HEK293 (cell line): ENCODE results near the gene ATP6V1B1.

Source experiments
- AEBP2 ChIP-seq: fragments of 450-650 bp; formaldehyde crosslinking; IDR thresholded peaks from 2 replicates; pipeline ENCODE4 v1.5.1; 2016; ENCODE audit warnings: missing biosample characterization, missing genetic modification characterization, borderline replicate concordance
- CTCF ChIP-seq: fragments of 450-650 bp; formaldehyde crosslinking; IDR thresholded peaks from 2 replicates; pipeline ENCODE4 v1.5.1; 2016; ENCODE audit warnings: missing biosample characterization, missing genetic modification characterization
- FEZF1 ChIP-seq: fragments of 450-650 bp; formaldehyde crosslinking; IDR thresholded peaks from 2 replicates; pipeline ENCODE4 v1.5.1; 2016; ENCODE audit warnings: missing biosample characterization, missing genetic modification characterization
- GLIS2 ChIP-seq: fragments of 450-650 bp; formaldehyde crosslinking; IDR thresholded peaks from 2 replicates; pipeline ENCODE4 v1.5.1; 2016; ENCODE audit warnings: missing biosample characterization, missing genetic modification characterization
- ZBTB17 ChIP-seq: fragments of 450-650 bp; formaldehyde crosslinking; IDR thresholded peaks from 2 replicates; pipeline ENCODE4 v1.5.1; 2016; ENCODE audit warnings: missing biosample characterization, missing genetic modification characterization
- ZNF16 ChIP-seq: fragments of 450-650 bp; formaldehyde crosslinking; IDR thresholded peaks from 2 replicates; pipeline ENCODE4 v1.5.1; 2016; ENCODE audit warnings: low read depth, missing biosample characterization, missing genetic modification characterization
- ZNF175 ChIP-seq: fragments of 450-650 bp; formaldehyde crosslinking; IDR thresholded peaks from 2 replicates; pipeline ENCODE4 v1.5.1; 2016; ENCODE audit warnings: missing biosample characterization, missing genetic modification characterization
- ZNF2 ChIP-seq: fragments of 450-650 bp; formaldehyde crosslinking; IDR thresholded peaks from 2 replicates; pipeline ENCODE4 v1.5.1; 2016; ENCODE audit warnings: missing biosample characterization, missing genetic modification characterization
- ZNF26 ChIP-seq: fragments of 450-650 bp; formaldehyde crosslinking; IDR thresholded peaks from 2 replicates; pipeline ENCODE4 v1.5.1; 2016; ENCODE audit warnings: missing biosample characterization, missing genetic modification characterization
- ZNF335 ChIP-seq: fragments of 450-650 bp; formaldehyde crosslinking; conservative IDR thresholded peaks from 2 replicates; pipeline ENCODE4 v1.5.1; 2016; ENCODE audit warnings: missing biosample characterization, missing genetic modification characterization
- ZNF341 ChIP-seq: fragments of 450-650 bp; formaldehyde crosslinking; IDR thresholded peaks from 2 replicates; pipeline ENCODE4; 2016; ENCODE audit warnings: low read depth, missing biosample characterization, missing genetic modification characterization
- ZNF391 ChIP-seq: fragments of 450-650 bp; formaldehyde crosslinking; IDR thresholded peaks from 2 replicates; pipeline ENCODE4 v1.5.1; 2016; ENCODE audit warnings: low read depth, missing biosample characterization, missing genetic modification characterization, borderline replicate concordance
- ZNF416 ChIP-seq: fragments of 450-650 bp; formaldehyde crosslinking; IDR thresholded peaks from 2 replicates; pipeline ENCODE4 v1.5.1; 2016; ENCODE audit warnings: missing biosample characterization, missing genetic modification characterization
- ZNF426 ChIP-seq: fragments of 450-650 bp; formaldehyde crosslinking; IDR thresholded peaks from 2 replicates; pipeline ENCODE4 v1.5.1; 2017; ENCODE audit warnings: missing biosample characterization, missing genetic modification characterization, mild to moderate bottlenecking, inconsistent platforms, moderate library complexity
- ZNF449 ChIP-seq: fragments of 450-650 bp; formaldehyde crosslinking; IDR thresholded peaks from 2 replicates; pipeline ENCODE4 v1.5.1; 2017; ENCODE audit warnings: missing biosample characterization, mild to moderate bottlenecking, missing genetic modification characterization, moderate library complexity
- ZNF473 ChIP-seq: fragments of 450-650 bp; formaldehyde crosslinking; IDR thresholded peaks from 2 replicates; pipeline ENCODE4 v1.5.1; 2017; ENCODE audit warnings: missing biosample characterization, missing genetic modification characterization
- ZNF501 ChIP-seq: fragments of 450-650 bp; formaldehyde crosslinking; IDR thresholded peaks from 2 replicates; pipeline ENCODE4 v1.5.1; 2016; ENCODE audit warnings: missing biosample characterization, missing genetic modification characterization
- ZNF654 ChIP-seq: fragments of 450-650 bp; formaldehyde crosslinking; IDR thresholded peaks from 2 replicates; pipeline ENCODE4 v1.5.1; 2016; ENCODE audit warnings: low read depth, missing biosample characterization, missing genetic modification characterization
- ZNF670 ChIP-seq: fragments of 450-650 bp; formaldehyde crosslinking; IDR thresholded peaks from 2 replicates; pipeline ENCODE4 v1.5.1; 2016; ENCODE audit warnings: missing biosample characterization, missing genetic modification characterization, low read depth
- ZNF692 ChIP-seq: fragments of 450-650 bp; formaldehyde crosslinking; IDR thresholded peaks from 2 replicates; pipeline ENCODE4 v1.5.1; 2016; ENCODE audit warnings: missing biosample characterization, missing genetic modification characterization
- TF ChIP-seq, protein P1 (sequence below): fragments of 450-650 bp; formaldehyde crosslinking; IDR thresholded peaks from 2 replicates; pipeline ENCODE4 v1.5.1; 2016; ENCODE audit warnings: missing biosample characterization, missing genetic modification characterization
- TF ChIP-seq, protein P2 (sequence below): fragments of 450-650 bp; formaldehyde crosslinking; IDR thresholded peaks from 2 replicates; pipeline ENCODE4 v1.5.0; 2017; ENCODE audit warnings: missing biosample characterization, missing genetic modification characterization, borderline replicate concordance
- TF ChIP-seq, protein P3 (sequence below): fragments of 450-650 bp; formaldehyde crosslinking; IDR thresholded peaks from 2 replicates; pipeline ENCODE4 v1.5.1; 2016; ENCODE audit warnings: missing biosample characterization, missing genetic modification characterization

ATP6V1B1 gene

GRCh38 chr2:71000780-71001591 is 65.3 kb downstream of the ATP6V1B1 start (continued):
- TF ChIP-seq ZNF449 (tag by site-specific recombination), result no peak
- TF ChIP-seq ZNF416 (tag by site-specific recombination), result no peak
- peak; percentile 34; the same call in 1 of the 2 replicates for TF ChIP-seq ZNF692 (tag by site-specific recombination)
- peak; percentile 45 for TF ChIP-seq GLIS2
- TF ChIP-seq, protein P1, sequence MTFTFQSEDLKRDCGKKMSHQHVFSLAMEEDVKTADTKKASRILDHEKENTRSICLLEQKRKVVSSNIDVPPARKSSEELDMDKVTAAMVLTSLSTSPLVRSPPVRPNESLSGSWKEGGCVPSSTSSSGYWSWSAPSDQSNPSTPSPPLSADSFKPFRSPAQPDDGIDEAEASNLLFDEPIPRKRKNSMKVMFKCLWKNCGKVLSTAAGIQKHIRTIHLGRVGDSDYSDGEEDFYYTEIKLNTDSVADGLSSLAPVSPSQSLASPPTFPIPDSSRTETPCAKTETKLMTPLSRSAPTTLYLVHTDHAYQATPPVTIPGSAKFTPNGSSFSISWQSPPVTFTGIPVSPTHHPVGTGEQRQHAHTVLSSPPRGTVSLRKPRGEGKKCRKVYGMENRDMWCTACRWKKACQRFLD (tag by site-specific recombination), result no peak
- TF ChIP-seq, protein P2, sequence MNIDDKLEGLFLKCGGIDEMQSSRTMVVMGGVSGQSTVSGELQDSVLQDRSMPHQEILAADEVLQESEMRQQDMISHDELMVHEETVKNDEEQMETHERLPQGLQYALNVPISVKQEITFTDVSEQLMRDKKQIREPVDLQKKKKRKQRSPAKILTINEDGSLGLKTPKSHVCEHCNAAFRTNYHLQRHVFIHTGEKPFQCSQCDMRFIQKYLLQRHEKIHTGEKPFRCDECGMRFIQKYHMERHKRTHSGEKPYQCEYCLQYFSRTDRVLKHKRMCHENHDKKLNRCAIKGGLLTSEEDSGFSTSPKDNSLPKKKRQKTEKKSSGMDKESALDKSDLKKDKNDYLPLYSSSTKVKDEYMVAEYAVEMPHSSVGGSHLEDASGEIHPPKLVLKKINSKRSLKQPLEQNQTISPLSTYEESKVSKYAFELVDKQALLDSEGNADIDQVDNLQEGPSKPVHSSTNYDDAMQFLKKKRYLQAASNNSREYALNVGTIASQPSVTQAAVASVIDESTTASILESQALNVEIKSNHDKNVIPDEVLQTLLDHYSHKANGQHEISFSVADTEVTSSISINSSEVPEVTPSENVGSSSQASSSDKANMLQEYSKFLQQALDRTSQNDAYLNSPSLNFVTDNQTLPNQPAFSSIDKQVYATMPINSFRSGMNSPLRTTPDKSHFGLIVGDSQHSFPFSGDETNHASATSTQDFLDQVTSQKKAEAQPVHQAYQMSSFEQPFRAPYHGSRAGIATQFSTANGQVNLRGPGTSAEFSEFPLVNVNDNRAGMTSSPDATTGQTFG (tag by site-specific recombination), result no peak
- no peak for TF ChIP-seq ZNF16 (tag by site-specific recombination)
- no peak for TF ChIP-seq ZNF670 (tag by site-specific recombination)
- no peak for TF ChIP-seq AEBP2 (tag by site-specific recombination)
- no peak for TF ChIP-seq FEZF1 (tag by site-specific recombination)
- TF ChIP-seq ZNF473 (tag by site-specific recombination), result no peak
- TF ChIP-seq ZNF341, result peak; percentile 53
- peak; percentile 62; the same call in 1 of the 2 replicates for TF ChIP-seq ZNF335
- TF ChIP-seq ZBTB17 (tag by site-specific recombination), result peak; percentile 87
- TF ChIP-seq ZNF501 (tag by site-specific recombination), result peak; percentile 57; the same call in 1 of the 2 replicates
- TF ChIP-seq ZNF2 (tag by site-specific recombination), result peak; percentile 59; the same call in 1 of the 2 replicates
- TF ChIP-seq ZNF426 (tag by site-specific recombination), result no peak
- 0 out of 2 replicates have a peak, but pooled peaks have one; percentile 24 for TF ChIP-seq ZNF391 (tag by site-specific recombination)
- TF ChIP-seq ZNF175, result no peak
- TF ChIP-seq ZNF654, result peak; percentile 42
- TF ChIP-seq, protein P3, sequence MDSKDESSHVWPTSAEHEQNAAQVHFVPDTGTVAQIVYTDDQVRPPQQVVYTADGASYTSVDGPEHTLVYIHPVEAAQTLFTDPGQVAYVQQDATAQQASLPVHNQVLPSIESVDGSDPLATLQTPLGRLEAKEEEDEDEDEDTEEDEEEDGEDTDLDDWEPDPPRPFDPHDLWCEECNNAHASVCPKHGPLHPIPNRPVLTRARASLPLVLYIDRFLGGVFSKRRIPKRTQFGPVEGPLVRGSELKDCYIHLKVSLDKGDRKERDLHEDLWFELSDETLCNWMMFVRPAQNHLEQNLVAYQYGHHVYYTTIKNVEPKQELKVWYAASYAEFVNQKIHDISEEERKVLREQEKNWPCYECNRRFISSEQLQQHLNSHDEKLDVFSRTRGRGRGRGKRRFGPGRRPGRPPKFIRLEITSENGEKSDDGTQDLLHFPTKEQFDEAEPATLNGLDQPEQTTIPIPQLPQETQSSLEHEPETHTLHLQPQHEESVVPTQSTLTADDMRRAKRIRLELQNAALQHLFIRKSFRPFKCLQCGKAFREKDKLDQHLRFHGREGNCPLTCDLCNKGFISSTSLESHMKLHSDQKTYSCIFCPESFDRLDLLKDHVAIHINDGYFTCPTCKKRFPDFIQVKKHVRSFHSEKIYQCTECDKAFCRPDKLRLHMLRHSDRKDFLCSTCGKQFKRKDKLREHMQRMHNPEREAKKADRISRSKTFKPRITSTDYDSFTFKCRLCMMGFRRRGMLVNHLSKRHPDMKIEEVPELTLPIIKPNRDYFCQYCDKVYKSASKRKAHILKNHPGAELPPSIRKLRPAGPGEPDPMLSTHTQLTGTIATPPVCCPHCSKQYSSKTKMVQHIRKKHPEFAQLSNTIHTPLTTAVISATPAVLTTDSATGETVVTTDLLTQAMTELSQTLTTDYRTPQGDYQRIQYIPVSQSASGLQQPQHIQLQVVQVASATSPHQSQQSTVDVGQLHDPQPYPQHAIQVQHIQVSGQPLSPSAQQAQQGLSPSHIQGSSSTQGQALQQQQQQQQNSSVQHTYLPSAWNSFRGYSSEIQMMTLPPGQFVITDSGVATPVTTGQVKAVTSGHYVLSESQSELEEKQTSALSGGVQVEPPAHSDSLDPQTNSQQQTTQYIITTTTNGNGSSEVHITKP (tag by site-specific recombination), result no peak
- TF ChIP-seq ZNF26 (tag by site-specific recombination), result no peak
- TF ChIP-seq CTCF (tag by site-specific recombination), result peak; percentile 90
